Activated naive CD8-positive, alpha-beta T cell treated with anti-CD3 and anti-CD28 coated beads, Interleukin-2, amount 50 U/mL, for 16 hours (primary cell): ENCODE data around the gene MARVELD2.
"Not testable (repeated sequence)": the region's sequence is repeated elsewhere in the genome, so short reads cannot be mapped to it uniquely, and the experiment has no call there.

Experiments used
- DNase-seq: peaks from one replicate; pipeline ENCODE4 v3.0.0-alpha.2; 2020; ENCODE audit warnings: low read depth, low spot score

The MARVELD2 gene

DNA sequence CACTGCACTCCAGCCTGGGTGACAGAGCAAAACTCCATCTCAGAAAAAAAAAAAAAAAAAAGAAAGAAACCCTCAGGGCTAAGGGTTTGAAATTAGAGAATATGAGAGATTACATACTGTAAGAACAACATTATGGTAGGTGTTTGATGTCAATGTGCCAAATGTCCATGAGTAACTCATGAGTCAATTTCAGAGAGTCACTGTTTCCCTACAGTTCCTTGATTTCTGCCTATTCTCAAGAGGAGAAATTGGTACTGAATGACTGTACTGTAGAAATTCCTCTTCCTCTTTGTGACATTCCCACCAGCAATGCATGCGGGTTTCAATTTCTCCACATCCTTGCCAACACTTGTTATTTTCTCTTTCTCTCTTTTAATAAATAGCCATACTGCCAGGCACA is 35.2 kb downstream of the MARVELD2 start:
- DNase-seq: no peak

DNA sequence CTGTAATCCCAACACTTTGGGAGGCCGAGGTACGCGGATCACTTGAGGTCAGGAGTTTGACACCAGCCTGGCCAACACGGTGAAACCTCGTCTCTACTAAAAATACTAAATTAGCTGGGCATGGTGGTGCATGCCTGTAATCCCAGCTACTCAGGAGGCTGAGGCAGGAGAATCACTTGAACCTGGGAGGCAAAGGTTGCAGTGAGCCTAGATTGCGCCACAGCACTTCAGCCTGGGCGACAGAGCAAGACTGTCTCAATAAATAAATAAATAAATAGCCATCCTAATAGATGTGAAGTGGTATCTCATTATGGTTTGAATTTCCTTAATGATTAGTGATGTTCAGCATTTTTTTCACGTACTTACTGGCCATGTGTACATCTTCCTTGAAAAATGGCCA is 35.6 kb downstream of the MARVELD2 start:
- DNase-seq: not testable (repeated sequence)

DNA sequence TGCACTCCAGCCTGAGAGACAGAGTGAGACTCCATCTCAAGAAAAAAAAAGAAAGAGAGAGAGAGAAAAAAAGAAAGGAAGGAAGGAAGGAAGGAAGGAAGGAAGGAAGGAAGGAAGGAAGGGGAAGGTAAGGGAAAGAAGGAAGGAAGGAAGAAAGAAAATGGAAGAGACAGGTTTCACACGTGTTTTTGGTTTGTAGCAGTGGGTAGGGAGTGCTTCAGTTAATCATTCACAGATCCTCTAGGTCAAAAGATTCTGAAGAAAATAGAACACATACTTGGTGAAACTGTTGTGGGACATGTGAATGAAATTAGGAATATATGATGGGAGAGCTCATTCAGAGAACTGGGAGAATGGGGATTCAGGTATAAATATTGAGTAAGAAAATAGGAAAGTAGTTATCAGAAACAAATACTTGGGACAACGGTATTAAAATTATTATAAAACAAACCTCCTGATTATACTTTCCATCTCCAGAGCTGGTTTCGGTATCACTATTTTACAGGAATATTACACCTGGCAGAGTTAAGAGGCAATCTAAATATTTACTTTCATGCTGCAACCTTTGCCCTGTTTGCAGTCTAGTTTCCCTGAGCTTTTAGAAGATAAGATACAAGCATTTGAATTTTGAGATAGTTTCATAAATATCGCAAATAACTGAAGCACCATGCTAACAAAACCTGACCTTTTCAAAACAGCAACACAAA is 37.2 kb downstream of the MARVELD2 start:
- DNase-seq: no peak

DNA sequence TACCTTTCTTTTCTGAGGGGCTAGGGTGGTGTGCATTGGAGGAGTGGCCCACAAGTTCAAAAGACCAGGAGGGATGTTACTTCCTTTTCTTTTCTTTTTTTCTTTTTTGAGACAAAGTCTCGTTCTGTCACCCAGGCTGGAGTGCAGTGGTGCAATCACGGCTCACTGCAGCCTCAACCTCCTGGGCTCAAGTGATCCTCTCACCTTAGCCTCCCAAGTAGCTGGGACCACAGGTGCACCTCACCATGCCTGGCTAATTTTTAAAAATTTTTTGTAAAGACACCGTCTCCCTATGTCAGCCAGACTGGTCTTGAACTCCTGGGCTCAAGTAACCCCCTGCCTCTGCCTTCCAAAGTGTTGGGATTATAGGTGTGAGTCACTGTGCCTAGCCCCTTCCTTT is 38.6 kb downstream of the MARVELD2 start:
- DNase-seq: not testable (repeated sequence)

DNA sequence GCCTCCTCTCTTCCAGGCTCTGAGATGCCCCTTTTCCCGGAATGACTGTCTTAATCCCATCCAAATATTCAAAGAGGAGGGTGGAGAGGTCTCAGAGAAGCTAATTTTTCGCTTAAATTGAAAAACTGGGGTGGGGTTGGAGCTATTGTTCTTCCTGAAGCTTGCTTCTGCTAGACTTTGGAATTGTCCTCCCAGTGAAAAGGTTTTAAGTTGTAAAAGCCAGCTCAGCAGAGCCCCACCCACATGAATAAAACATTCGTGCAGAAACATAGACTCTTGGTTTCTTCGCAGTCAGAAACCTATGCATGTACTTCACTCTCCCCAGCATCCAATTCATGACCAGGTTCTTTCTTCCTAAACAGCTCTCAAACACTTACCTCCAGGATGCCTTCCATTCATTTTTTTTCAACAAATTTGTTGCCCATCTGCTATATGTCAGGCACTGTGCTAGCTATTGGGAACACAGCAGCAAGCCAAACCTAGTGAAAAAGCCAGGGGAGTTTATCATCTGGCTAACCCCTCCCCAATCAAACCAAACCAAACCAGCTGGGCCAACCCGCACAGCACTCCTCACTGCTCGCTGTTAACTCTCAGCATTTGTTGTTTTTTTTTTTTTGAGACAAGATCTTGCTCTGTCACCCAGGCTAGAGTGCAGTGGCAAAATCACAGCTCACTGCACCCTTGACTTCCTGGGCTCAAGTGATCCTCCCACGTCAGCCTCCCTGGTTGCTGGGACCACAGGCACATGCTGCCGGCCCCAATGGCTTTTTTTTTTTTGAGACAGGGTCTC is 39.7 kb downstream of the MARVELD2 start:
- DNase-seq: no peak

DNA sequence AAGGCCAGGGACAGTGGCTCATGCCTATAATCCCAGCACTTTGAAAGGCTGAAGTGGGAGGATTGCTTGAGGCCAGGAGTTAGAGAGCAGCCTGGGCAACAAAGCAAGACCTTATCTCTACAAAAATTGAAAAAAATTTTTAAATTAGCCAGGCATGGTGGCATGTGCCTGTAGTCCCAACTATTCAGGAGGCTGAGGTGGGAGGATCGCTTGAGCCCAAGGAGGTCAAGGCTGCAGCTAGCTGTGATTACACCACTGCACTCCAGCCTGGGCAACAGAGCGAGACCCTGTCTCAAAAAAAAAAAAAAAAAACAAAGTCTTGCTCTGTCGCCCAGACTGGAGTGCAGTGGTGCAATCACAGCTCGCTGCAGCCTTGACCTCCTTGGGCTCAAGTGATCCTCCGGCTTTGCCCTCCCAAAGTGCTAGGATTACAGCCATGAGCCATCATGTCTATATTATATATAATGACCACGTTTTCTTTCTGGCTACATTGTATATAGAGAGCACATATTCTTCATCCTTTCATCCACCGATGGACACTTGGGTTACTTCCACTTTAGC is 40.6 kb downstream of the MARVELD2 start:
- not testable (repeated sequence) for DNase-seq

DNA sequence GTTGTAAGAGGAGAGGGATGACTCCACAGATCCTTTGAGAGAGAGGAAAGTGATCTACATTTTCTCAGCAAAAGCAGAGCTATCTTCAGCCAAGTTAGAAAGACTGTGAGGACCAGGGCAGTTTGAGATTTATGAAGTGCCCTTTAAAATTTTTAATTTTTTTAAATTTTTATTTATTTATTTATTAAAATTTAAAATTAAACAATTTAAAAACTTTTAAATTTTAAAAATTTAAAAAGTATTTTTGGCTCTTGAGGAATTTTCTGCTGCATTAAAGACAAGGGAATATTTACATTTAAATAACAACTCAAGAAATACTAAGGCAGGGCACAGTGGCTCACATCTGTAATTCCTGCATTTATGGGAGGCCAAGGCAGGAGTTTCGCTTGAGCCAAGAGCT is 47.3 kb downstream of the MARVELD2 start:
- no peak for DNase-seq

DNA sequence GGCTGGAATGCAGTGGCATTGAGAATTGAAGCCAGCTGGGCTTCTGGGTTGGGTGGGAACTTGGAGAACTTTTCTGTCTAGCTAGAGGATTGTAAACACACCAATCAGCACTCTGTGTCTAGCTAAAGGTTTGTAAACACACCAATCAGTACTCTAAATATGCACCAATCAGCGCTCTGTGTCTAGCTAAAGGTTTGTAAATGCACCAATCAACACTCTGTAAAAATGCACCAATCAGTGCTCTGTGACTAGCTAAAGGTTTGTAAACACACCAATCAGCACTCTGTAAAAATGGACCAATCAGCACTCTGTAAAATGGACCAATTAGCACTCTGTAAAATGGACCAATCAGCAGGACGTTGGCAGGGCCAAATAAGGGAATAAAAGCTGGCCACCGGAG is 51.5 kb downstream of the MARVELD2 start:
- not testable (repeated sequence) for DNase-seq

DNA sequence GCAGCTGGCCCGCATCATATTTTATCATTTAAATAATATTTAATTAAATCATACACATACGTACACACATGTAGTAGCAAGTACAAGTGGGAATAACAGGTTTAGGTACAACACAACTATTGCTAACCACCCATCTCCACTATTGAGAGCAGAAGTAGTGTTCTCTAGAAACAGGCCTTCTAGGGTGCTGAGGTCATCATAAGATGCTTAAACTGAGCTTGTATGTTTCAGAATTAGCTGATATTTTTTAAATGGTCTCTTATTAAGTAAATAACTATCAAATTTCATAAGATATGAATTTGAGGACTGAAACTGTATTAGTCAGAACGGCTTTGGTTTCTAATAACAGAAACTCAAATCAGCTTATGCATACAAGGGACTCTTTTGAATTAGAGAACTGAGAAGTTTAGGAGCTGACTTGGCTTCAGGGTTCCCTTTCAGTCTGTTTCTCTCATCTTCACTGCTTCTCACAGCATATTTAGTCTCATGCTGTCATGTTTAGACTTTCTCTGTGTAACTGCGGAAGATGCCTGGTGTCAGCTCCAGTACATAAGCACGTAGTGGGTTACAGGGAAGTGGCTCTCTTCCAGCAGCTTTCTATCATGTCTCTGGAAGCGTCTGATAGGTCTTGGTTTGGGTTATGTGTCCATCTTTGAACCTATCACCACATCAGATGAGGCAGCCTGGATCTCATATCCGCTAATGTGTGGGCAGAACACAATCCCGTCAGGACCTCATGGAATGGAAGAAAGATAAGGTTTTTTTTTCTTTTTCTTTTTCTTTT is 52.7 kb downstream of the MARVELD2 start:
- DNase-seq: no peak

DNA sequence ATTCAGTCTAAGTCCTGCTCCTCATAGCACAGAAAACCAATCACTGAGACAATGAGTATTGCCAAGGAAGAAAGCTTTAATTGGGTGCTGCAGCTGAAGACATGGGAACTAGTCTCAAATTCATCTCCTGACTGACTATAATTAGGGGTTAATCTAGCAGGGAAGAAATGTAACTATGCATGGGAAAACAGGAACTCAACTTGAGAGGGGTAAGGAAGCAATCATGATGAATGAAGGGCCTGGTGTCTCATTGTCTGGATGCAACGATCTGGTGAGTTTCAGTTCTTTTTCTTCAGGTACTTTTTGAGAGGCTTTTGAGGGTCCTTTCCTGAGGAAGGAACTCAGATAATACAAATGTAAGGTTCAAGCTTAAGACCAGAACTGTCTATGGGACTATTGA is 53.7 kb downstream of the MARVELD2 start:
- DNase-seq: no peak

DNA sequence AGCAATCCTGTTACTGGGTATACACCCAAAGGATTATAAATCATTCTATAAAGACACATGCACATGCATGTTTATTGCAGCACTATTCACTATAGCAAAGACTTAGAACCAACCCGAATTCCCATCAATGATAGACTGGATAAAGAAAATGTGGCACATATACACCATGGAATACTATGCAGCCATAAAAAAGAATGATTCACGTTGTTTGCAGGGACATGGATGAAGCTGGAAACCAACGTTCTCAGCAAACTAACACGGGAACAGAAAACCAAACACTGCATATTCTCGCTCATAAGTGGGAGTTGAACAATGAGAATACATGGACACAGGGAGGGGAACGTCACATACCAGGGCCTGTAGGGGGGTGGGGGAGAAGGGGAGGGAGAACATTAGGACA is 56.6 kb downstream of the MARVELD2 start:
- not testable (repeated sequence) for DNase-seq

DNA sequence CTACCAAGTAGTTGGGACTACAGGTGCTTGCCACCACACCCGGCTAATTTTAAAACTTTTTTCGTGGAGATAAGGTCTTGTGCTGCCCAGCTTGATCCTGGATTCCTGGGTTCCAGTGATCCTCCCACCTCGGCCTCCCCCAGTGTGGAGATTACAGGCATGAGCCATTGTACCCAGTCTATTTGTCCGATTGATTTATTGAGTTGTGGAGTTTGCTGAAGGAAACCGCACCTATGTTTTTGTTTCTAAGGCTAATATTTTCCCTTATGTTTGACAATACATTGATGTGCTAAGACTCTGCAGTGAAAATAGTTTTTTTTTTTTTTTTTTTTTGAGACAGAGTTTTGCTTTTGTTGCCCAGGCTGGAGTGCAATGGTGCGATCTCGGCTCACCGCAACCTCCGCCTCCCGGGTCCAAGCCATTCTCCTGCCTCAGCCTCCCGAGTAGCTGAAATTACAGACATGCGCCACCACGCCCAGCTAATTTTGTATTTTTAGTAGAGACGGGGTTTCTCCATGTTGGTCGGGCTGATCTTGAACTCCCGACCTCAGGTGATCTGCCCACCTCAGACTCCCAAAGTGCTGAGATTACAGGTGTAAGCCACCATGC is 57.7 kb downstream of the MARVELD2 start:
- DNase-seq: not testable (repeated sequence)

DNA sequence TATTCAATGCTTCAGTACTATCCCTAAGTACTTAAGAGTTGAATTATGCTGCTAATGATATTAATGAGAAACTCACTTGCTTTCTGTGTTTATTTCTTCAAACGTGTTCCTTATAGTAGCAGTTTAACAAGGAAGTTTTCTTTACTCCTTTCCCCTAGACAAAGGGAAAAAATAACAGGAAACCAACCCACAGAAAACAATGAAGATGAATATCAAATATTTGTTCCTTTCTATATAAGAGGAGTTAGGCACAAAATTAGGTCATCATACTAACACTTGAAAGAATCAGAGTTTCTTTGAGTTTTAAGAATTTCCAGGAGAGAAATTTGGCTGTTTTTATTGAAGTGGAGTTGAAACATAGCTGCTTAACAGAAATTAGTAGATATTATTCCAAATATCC is 62.3 kb downstream of the MARVELD2 start:
- no peak for DNase-seq

DNA sequence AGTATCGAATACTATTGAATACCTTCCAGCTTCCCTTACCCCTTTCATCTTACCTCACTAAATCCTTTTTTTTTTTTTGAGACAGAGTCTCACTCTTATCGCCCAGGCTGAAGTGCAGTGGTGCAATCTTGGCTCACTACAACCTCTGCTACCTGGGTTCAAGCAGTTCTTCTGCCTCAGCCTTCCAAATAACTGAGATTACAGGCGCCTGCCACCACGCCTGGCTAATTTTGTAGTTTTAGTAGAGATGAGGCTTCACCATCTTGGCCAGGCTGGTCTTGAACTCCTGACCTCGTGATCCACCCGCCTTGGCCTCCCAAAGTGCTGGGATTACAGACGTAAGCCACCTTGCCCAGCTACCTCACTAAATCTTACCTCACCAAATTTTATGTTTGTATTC is 63.4 kb downstream of the MARVELD2 start:
- not testable (repeated sequence) for DNase-seq

DNA sequence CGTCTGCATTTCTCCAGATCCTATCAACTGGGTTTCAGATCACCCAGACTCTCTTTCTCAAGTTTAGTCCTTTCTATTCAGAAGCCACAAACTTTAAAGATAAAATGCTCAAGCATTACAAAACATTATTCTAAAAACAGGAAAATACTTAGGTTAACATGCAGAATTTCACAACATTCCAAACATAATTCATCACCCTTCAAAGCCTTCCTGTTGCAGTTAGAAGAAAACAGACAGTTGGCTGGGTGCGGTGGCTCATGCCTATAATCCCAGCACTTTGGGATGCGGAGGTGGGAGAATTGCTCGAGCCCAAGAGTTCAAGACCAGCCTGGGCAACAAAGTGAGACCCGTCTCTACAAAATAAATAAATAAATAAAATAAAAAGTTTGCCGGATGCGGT is 70.0 kb downstream of the MARVELD2 start:
- no peak for DNase-seq

DNA sequence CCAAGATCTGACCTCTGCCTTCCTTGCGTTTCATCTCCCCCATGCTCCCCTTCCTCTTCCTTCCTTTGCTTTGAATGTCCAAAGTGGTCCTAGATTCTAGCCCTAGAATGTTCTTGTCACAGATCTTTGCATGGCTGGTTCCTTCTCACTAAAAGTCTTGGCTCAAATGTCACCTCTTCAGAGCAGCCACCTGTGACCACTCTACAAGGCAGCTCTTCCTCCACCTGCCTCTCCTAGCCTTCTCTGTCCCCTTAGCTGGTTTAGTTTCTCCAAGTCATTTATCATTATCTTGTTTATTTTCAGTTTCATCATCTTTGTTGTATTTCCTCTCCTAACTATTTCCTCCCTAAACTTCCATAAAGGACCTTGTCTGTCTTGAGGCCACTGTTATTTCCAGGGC is 70.6 kb downstream of the MARVELD2 start:
- DNase-seq: no peak

DNA sequence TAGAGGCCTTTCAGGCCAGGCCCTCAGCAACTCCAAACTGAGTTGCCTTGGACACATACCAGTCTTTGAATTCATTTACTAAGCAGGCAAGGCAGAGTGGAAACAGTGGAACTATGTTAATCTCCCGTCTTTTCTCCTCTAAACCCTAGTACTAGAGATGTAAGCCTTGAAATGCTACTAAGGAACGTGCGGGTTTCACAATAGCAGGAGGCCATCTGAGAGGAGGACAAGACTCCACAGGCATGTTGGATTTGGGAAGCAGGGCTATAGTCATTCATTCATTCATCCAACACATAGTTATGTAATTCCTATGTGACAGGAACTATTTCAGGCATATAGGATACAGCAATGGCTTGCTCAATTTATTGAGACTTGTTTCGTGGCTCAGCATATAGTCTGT is 74.3 kb downstream of the MARVELD2 start:
- DNase-seq: no peak

DNA sequence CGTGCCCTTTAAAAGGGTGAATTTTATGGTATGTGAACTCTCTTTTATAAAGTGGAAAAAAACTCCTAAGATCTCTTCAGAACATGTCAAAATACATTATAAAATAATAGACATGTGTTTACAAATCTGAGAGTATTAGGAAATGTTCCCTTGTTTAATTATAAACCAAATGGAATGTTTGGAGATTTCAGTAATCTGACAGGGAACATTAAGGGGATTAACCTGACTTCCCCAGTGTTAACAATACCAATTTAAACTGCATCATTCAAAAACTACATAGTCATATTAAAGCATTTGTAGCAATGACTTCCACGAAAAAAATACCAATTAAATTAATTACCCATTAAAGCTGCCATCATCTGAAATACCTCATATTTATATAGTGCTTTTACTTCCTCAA is 76.1 kb downstream of the MARVELD2 start:
- DNase-seq: no peak

DNA sequence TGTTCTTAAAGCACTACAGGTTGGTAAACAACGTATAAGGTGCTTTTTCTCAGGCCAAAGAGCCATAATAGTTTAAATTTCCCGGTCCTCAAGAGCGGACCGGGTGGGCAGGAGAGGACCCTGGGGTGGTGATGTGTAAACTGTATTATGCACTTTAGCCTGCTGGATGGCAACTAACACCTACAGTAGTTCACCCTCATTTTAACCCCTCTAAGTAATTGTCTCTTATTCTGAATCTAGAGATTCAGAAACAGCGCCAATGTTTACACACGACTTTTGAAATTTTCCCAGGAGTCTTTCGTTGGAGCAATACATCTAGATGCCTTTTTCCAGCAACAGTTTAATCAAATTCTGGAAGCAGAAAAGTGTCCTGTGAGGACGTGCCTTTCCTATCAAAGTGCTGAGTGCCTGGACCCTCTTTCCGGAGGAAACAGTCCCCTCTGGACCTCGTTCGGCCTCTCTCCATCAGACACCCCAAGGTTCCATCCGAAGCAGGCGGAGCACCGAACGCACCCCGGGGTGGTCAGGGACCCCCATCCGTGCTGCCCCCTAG is 77.0 kb downstream of the MARVELD2 start:
- no peak for DNase-seq

DNA sequence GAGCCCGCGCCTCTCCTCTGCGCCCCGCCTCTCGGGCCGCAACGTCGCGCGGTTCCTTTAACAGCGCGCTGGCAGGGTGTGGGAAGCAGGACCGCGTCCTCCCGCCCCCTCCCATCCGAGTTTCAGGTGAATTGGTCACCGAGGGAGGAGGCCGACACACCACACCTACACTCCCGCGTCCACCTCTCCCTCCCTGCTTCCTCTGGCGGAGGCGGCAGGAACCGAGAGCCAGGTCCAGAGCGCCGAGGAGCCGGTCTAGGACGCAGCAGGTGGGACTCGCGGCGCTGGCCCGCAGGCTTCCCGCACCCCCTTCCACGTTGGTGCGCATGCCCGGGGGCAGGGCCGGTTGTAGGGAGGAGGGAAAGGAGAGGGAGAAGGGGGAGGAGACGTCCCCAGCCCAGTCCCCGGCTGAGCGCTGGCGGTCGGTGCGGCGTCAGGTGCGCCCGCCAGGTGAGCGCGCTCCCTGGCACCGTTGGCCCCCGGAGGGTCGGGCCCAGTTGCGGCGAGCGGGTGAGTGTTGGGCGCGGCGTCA is 77.5 kb downstream of the MARVELD2 start, which contains the start of gene OCLN:
OCLN (plus strand) TSS at position 400 of the 532 bp plus-strand sequence. CDS start 11,455 bp downstream, outside the sequence.
- DNase-seq: no peak

DNA sequence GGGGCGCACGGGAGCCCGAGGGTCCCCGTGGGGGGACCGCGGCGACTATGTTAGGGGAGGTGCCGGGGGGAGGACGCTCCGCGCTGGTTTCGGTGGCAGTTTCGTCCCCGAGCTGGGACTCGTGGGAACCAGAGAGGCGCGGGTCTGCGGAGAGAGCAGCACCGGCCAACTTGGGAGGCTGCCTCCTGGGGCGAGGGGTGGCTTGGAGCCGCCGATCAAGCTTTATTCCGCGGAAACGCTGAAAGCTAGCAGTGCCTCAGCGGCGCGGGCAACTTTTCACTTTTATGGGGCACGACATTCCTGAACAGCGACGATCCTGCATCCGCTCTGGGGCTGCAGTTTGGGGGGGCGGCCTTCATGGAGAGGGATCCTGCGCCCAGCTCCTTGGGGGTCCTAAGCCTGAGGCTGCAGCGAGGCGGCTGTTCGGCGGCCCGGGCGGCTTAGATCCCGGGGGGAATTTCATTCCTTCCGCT is 78.0 kb downstream of the MARVELD2 start:
- no peak for DNase-seq
